Nephron (organoid): ENCODE measurements around the gene MICALL2.

Source experiments
- H3K27ac Mint-ChIP-seq, 3 experiments: 2 replicates each; pipeline ENCODE4 v1.8.0; 2020; ENCODE audit warnings: mixed read lengths in 3 of 3, mild to moderate bottlenecking in 2 of 3, moderate library complexity in 1 of 3
- H3K27me3 Mint-ChIP-seq: 2 replicates; pipeline ENCODE4 v1.8.0; 2021; ENCODE audit warnings: low read depth, mild to moderate bottlenecking, moderate library complexity, mixed read lengths
- H3K36me3 Mint-ChIP-seq: 2 replicates; pipeline ENCODE4 v1.8.0; 2020; ENCODE audit warnings: low read depth, mixed read lengths
- H3K4me1 Mint-ChIP-seq: 2 replicates; pipeline ENCODE4 v1.8.0; 2020; ENCODE audit warnings: mixed read lengths
- H3K4me3 Mint-ChIP-seq, 3 experiments: 2 replicates each; pipeline ENCODE4 v1.8.0; 2020; ENCODE audit warnings: mild to moderate bottlenecking in 3 of 3, mixed read lengths in 3 of 3, moderate library complexity in 2 of 3
- H3K9me3 Mint-ChIP-seq: 2 replicates; pipeline ENCODE4 v1.8.0; 2020; ENCODE audit warnings: mixed read lengths
- TF ChIP-seq, protein P1 (sequence below), 3 experiments: fragments of 200-600 bp; sonication (generic); IDR thresholded peaks; one replicate each; pipeline ENCODE4 v1.5.0; 2021; ENCODE audit warnings: antibody characterized with exemption in 3 of 3; ENCODE audit not compliant: unreplicated experiment in 3 of 3

Gene MICALL2

DNA sequence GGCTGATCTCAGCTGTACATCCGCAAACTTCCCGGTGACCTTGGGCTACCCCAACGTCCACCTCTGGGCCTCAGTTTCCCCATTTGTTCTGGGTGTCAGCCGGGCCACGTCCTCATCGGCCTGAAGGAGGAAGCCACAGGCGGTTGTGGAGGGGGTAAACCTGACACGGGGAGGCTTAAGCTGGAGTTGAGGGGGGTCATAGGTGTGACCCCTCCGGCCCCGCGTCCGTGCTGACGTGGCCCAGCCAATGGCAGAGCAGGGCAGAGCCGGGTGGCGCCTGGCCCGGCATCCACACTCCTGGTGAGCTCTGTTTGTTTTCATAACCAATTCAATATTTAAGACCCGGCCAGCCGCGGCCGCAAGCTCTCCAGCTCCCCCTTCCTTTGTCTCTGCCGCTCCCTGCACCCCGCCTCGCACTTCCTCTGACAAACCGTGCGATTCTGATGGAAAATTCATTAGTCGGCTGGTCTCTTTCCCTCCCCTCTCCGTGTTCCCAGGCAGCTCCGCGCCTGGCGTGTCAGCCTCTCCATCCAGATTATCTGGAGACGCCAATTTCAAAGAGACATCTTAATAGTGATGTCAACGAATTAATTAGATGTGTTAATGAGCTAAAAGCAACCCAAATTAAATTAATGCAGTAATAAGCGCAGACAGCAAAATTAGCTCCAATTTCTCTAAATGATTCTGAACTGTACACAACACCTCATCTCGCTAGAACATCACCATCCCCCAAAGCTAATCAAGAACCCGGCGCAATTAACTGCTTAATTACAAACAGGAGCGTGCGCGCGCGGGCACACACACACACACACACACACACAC, 55.4 kb downstream of the MICALL2 start:
- H3K4me3 Mint-ChIP-seq: peak overlapping the region; percentile 34 to 60 (median 55)
- H3K27ac Mint-ChIP-seq: no peak overlapping the region

DNA sequence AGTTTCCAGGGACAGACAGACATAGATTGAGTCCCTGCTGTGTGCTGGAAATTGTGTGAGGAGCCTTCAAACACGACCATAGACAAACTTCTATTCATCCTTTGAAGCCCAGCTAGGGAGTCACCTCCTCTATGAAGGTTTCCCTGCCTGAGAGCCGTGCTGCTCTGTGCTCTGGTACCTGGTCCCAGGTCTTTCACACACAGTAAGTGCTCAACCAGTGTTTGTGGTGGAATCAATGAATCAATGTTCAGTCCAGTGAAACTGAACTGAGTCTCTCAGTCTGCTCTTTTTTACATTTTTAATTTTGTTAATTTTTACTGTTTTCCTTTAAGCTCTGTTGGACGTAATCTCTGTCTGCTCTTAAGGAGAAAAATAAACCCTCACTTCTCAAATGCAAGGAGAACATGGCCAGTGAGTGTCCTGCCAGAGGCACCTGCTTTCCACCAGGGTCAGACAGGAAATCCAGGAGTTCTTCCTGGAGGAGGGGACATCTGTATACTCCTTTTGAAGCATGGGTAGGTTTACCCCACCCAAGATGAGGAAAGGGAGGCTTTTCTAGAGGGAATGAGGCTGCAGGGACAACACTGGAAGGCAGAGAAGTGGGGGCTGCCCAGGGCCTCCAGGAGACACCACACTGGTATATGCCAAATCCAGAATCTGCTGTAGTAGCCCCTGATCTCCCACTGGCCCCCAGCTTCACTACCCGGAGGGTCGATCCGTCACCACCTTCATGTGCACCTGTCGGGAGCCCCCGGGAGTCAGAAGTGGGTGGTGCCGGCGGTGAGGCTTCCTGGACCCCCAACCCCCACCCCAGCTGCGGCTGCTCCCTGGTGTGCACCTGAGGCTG, 56.3 kb downstream of the MICALL2 start:
- TF ChIP-seq, protein P1, sequence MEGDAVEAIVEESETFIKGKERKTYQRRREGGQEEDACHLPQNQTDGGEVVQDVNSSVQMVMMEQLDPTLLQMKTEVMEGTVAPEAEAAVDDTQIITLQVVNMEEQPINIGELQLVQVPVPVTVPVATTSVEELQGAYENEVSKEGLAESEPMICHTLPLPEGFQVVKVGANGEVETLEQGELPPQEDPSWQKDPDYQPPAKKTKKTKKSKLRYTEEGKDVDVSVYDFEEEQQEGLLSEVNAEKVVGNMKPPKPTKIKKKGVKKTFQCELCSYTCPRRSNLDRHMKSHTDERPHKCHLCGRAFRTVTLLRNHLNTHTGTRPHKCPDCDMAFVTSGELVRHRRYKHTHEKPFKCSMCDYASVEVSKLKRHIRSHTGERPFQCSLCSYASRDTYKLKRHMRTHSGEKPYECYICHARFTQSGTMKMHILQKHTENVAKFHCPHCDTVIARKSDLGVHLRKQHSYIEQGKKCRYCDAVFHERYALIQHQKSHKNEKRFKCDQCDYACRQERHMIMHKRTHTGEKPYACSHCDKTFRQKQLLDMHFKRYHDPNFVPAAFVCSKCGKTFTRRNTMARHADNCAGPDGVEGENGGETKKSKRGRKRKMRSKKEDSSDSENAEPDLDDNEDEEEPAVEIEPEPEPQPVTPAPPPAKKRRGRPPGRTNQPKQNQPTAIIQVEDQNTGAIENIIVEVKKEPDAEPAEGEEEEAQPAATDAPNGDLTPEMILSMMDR (IDR thresholded peaks at IDR 0.05; ENCODE audit: unreplicated experiment in 3 of 3): no peak
- Mint-ChIP-seq H3K36me3 (no peaks in the 10 kb centered on the region), H3K4me3 (no peak overlapping the region), H3K9me3 (peaks cover 15% of the 10 kb centered on the region), H3K27ac (no peak overlapping the region), H3K4me1 (peaks cover 7% of the 10 kb centered on the region), H3K27me3 (peaks cover 88% of the 10 kb centered on the region)

More for the DNA sequence above, 55.4 kb downstream of the MICALL2 start:
- Mint-ChIP-seq H3K4me1 (peaks cover 11% of the 10 kb centered on the region), H3K9me3 (peaks cover 15% of the 10 kb centered on the region), H3K27me3 (peaks cover 86% of the 10 kb centered on the region), H3K36me3 (no peaks in the 10 kb centered on the region)
- TF ChIP-seq, protein P1 (IDR thresholded peaks at IDR 0.05; ENCODE audit: unreplicated experiment in 3 of 3): peak in 1 of 3 experiments; percentile 19

DNA sequence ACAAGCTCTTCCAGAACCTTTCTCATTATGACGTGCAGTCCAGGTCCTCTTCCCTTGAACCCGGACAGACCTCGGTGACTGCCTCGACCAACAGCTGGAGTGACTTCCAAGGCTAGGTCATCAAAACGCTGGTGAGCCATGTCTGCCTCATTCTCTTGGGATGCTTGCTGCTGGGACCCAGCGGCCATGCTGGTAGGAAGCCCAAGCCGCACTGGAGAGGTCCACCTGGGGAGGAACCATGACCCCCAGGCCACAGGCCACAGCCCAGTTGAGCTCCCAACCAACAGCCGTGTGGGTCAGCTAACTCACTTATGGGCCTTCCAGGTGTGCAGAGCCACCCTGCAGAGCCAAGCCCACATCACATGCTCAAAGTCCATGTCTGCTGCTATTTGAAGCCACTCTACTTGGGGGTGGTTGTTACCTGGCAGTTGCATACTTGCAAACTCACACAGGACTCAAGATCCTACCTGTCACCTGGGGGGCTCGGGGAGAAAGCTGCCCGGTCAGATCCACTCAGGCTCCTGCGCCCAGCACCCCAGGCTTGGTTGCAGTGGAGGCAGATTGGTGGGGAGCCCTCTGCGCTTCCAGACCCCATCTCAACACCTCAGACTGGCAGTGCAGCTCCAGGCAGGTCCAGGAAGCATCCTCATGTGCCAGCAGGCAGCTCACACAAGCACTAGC, 57.0 kb downstream of the MICALL2 start:
- no peak overlapping the region for H3K27ac Mint-ChIP-seq
- H3K4me3 Mint-ChIP-seq: no peak overlapping the region
- TF ChIP-seq, protein P1 (IDR thresholded peaks at IDR 0.05; ENCODE audit: unreplicated experiment in 3 of 3): no peak
- peaks cover 15% of the 10 kb centered on the region for H3K9me3 Mint-ChIP-seq
- H3K27me3 Mint-ChIP-seq: peaks cover 93% of the 10 kb centered on the region
- H3K4me1 Mint-ChIP-seq: peaks cover 7% of the 10 kb centered on the region
- no peaks in the 10 kb centered on the region for H3K36me3 Mint-ChIP-seq

DNA sequence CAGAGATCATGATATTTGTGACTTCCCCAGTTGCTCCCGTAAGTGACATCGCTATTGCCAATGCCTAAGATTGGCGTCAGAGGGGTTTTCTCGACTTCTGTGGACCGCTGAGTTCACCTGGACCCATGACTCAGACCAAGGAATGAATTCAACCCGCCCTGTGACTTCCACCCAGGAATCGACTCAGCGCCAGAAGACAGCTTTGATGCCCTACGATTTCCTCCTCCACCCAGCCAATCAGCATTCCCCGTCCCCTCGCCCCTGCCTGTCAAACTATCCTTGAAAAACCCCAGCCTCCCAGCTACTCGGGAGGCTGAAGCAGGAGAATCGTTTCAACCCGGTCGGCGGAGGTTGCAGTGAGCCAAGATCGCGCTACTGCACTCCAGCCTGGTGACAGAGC, 58.3 kb downstream of the MICALL2 start:
- peaks cover 7% of the 10 kb centered on the region for H3K4me1 Mint-ChIP-seq
- H3K27ac Mint-ChIP-seq: no peak overlapping the region
- TF ChIP-seq, protein P1 (IDR thresholded peaks at IDR 0.05; ENCODE audit: unreplicated experiment in 3 of 3): no peak
- H3K9me3 Mint-ChIP-seq: peaks cover 19% of the 10 kb centered on the region
- H3K36me3 Mint-ChIP-seq: no peaks in the 10 kb centered on the region
- H3K4me3 Mint-ChIP-seq: no peak overlapping the region
- peaks cover 93% of the 10 kb centered on the region for H3K27me3 Mint-ChIP-seq

DNA sequence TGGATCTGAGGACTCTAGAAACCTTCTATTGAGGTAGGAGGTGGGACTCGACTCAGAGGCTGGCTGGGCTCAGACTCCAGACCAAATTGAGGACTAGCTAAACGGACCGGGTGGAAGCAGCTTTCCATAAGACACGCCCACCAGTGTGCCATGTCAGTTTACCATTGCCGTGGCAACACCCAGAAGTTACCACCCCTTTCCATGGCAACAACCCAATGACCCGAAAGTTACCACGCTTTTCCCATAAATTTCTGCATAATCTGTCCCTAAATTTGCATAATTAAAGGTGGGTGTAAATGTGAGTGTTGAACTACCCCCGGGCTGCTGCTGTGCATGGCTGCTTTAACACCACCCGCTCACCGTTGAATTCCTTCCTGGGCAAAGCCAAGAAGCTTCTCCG, 58.9 kb downstream of the MICALL2 start:
- TF ChIP-seq, protein P1 (IDR thresholded peaks at IDR 0.05; ENCODE audit: unreplicated experiment in 3 of 3): no peak
- H3K4me1 Mint-ChIP-seq: peaks cover 7% of the 10 kb centered on the region

More for the DNA sequence above, 58.9 kb downstream of the MICALL2 start:
- Mint-ChIP-seq H3K36me3 (no peaks in the 10 kb centered on the region), H3K9me3 (peaks cover 19% of the 10 kb centered on the region), H3K27me3 (peaks cover 87% of the 10 kb centered on the region), H3K27ac (no peak overlapping the region), H3K4me3 (no peak overlapping the region)
